ENCODE measurements around the gene AP1AR.

DNA sequence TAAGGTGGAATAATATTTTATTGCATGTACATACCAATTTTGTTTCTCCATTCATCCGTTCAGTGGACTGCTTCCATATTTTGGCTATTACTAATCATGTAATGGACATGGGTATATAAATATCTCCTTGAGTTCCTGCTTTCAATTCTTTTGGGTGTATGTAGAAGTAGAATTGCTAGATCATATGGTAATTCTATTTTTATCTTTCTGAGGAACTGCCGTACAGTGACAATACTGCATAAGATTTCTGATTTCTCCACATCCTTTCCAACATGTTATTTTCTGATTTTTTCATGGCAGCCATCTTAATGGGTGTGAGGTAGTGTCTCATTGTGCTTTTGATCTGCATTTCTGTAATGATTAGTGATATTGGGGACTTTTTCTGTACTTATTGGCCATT lies 84.8 kb downstream of the AP1AR start:
- TF ChIP-seq, protein P1, sequence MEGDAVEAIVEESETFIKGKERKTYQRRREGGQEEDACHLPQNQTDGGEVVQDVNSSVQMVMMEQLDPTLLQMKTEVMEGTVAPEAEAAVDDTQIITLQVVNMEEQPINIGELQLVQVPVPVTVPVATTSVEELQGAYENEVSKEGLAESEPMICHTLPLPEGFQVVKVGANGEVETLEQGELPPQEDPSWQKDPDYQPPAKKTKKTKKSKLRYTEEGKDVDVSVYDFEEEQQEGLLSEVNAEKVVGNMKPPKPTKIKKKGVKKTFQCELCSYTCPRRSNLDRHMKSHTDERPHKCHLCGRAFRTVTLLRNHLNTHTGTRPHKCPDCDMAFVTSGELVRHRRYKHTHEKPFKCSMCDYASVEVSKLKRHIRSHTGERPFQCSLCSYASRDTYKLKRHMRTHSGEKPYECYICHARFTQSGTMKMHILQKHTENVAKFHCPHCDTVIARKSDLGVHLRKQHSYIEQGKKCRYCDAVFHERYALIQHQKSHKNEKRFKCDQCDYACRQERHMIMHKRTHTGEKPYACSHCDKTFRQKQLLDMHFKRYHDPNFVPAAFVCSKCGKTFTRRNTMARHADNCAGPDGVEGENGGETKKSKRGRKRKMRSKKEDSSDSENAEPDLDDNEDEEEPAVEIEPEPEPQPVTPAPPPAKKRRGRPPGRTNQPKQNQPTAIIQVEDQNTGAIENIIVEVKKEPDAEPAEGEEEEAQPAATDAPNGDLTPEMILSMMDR (IDR thresholded peaks at IDR 0.05) = no peak
- no peak for TF ChIP-seq EP300 (IDR thresholded peaks at IDR 0.05)
- no peak for TF ChIP-seq POLR2A (IDR thresholded peaks at IDR 0.05)
- no peak for TF ChIP-seq POLR2AphosphoS5 (IDR thresholded peaks at IDR 0.05)

Data from suprapubic skin (tissue), 4 donors.